Thyroid gland (tissue), 4 donors: ENCODE data around the gene HMOX2. TPM values are rescaled to one million over a fixed set of nuclear protein-coding genes. Genes with fewer than 3 reads are reported as not detected.
A peak's percentile ranks its signal among the peaks of the same experiment; 100 is the strongest.

ENCODE experiments used
- DNase-seq, 2 donors: peaks; one replicate each; pipeline ENCODE4 v3.0.0-alpha.2; 2019
- H3K27ac ChIP-seq, 3 donors: fragments of 200-600 bp; sonication (generic); 1 replicate in 2 of 3; 2 replicates in 1 of 3; pipeline ENCODE4 v1.5.1; 2016 to 2019; ENCODE audit warnings: mild to moderate bottlenecking in 1 of 3, moderate library complexity in 1 of 3
- H3K27me3 ChIP-seq: fragments of 200-600 bp; sonication (generic); one replicate; pipeline ENCODE4 v1.5.1; 2019
- H3K36me3 ChIP-seq, 2 donors: fragments of 200-600 bp; sonication (generic); one replicate each; pipeline ENCODE4 v1.5.1; 2016 to 2019
- H3K4me1 ChIP-seq, 2 donors: fragments of 200-600 bp; sonication (generic); one replicate each; pipeline ENCODE4 v1.5.1; 2017 to 2019
- H3K4me3 ChIP-seq, 3 donors: fragments of 200-600 bp; sonication (generic); replicated peaks in 1 of 3; 1 replicate in 2 of 3; 2 replicates in 1 of 3; pipeline ENCODE4 v1.5.1; 2016; ENCODE audit warnings: mild to moderate bottlenecking in 1 of 3
- H3K9me3 ChIP-seq: fragments of 200-600 bp; sonication (generic); one replicate; pipeline ENCODE4 v1.5.1; 2017
- CTCF ChIP-seq, 6 experiments: fragments of 200-600 bp in 3 of 6; fragments of 450-650 bp in 3 of 6; sonication (generic) in 3 of 6; IDR thresholded peaks; one replicate each; pipeline ENCODE4 v1.5.1; 2016 to 2019; ENCODE audit warnings: antibody characterized with exemption in 6 of 6, mild to moderate bottlenecking in 2 of 6, inconsistent platforms in 1 of 6, moderate library complexity in 1 of 6
- POLR2A ChIP-seq, 2 donors: fragments of 450-650 bp; IDR thresholded peaks; one replicate each; pipeline ENCODE4 v1.6.1; 2017; ENCODE audit warnings: antibody characterized with exemption in 2 of 2, mild to moderate bottlenecking in 2 of 2, moderate library complexity in 1 of 2
- WGBS, 2 donors: methylation state at CpG; one replicate each; pipeline ENCODE4 v1.1.5; 2017; 5-methylcytosine and 5-hydroxymethylcytosine counted together
- intact Hi-C: fragments of 100-400 bp; cut with DNase I; formaldehyde crosslinking; loops from one replicate; pipeline ENCODE4 v1.15.1; 2023
- total RNA-seq, 4 donors: library from RNA; depleted of rRNA; stranded (reverse); fragments of >200 nt; gene quantifications; one replicate each; pipeline ENCODE4 v1.2.3, GENCODE V29; 2016

HMOX2 gene
- total RNA-seq: 10 to 100 TPM; 36.0 to 63.2 (median 50.5) TPM

- H3K27ac ChIP-seq: peak within 1 kb of the TSS; percentile 12 to 90 (median 70)
- H3K27me3 ChIP-seq: no peaks in the 10 kb centered on the region
- TF ChIP-seq POLR2A (IDR thresholded peaks at IDR 0.05): peak; percentile 65 to 99
- TF ChIP-seq CTCF (IDR thresholded peaks at IDR 0.05): peak in 4 of 6 experiments; percentile 27 to 60 (median 52)
- intact Hi-C loops: no loop called here
- H3K4me3 ChIP-seq: peak within 1 kb of the TSS; percentile 19 to 87 (median 85)
- H3K4me1 ChIP-seq: peaks cover 21 to 26% of the 10 kb centered on the region in 2 donors
- DNase-seq: peak; percentile 93 to 94
- no peaks in the 10 kb centered on the region for H3K9me3 ChIP-seq
- 28 to 45% methylated on average over 13 to 21 of the region's 70 CpGs for WGBS, 2 donors
- no peaks in the 10 kb centered on the region for H3K36me3 ChIP-seq
These were observed at the start of gene HMOX2 for GRCh38 chr16:4475880-4476788. TSS of gene HMOX2 (plus strand) at chr16:4476398. CDS start at chr16:4505525, 29,127 bp downstream.

- intact Hi-C loops: no loop called here
- Histone ChIP-seq H3K9me3 (no peaks in the 10 kb centered on the region), H3K4me3 (peak overlapping the region in 2 of 3 donors; percentile 84 to 91), H3K4me1 (peaks cover 12 to 17% of the 10 kb centered on the region in 2 donors), H3K27ac (no peak overlapping the region), H3K36me3 (peaks cover 0 to 4% of the 10 kb centered on the region in 2 donors), H3K27me3 (no peaks in the 10 kb centered on the region)
- no peak for DNase-seq
- no peak for TF ChIP-seq POLR2A (IDR thresholded peaks at IDR 0.05)
- no peak for TF ChIP-seq CTCF (IDR thresholded peaks at IDR 0.05)
- 92 to 93% methylated on average over 12 of the region's 12 CpGs for WGBS, 2 donors
These were observed 49.4 kb upstream of the HMOX2 start for GRCh38 chr16:4426722-4427372.

GRCh38 chr16:4428500-4428899 is 47.7 kb upstream of the HMOX2 start:
- intact Hi-C loops: no loop called here
- Histone ChIP-seq H3K27ac (no peak overlapping the region), H3K9me3 (no peaks in the 10 kb centered on the region), H3K27me3 (no peaks in the 10 kb centered on the region), H3K36me3 (peaks cover 0 to 4% of the 10 kb centered on the region in 2 donors), H3K4me1 (peaks cover 12 to 17% of the 10 kb centered on the region in 2 donors), H3K4me3 (no peak overlapping the region)
- WGBS, 2 donors: 92 to 97% methylated on average over 7 of the region's 7 CpGs
- no peak for DNase-seq
- TF ChIP-seq POLR2A (IDR thresholded peaks at IDR 0.05) (no peak), CTCF (IDR thresholded peaks at IDR 0.05) (no peak)

- H3K36me3 ChIP-seq: peaks cover 0 to 8% of the 10 kb centered on the region in 2 donors
- 89 to 92% methylated on average over 9 of the region's 9 CpGs for WGBS, 2 donors
- TF ChIP-seq CTCF (IDR thresholded peaks at IDR 0.05) (no peak), POLR2A (IDR thresholded peaks at IDR 0.05) (no peak)
- peaks cover 11 to 12% of the 10 kb centered on the region in 2 donors for H3K4me1 ChIP-seq
- intact Hi-C loops: no loop called here
- H3K27ac ChIP-seq: no peak overlapping the region
- no peak for DNase-seq
- H3K4me3 ChIP-seq: no peak overlapping the region
- H3K9me3 ChIP-seq: no peaks in the 10 kb centered on the region
- H3K27me3 ChIP-seq: no peaks in the 10 kb centered on the region
These were observed 45.2 kb upstream of the HMOX2 start for GRCh38 chr16:4431023-4431422.
